ENCODE data around the gene KIRREL3.

The KIRREL3 gene

DNA sequence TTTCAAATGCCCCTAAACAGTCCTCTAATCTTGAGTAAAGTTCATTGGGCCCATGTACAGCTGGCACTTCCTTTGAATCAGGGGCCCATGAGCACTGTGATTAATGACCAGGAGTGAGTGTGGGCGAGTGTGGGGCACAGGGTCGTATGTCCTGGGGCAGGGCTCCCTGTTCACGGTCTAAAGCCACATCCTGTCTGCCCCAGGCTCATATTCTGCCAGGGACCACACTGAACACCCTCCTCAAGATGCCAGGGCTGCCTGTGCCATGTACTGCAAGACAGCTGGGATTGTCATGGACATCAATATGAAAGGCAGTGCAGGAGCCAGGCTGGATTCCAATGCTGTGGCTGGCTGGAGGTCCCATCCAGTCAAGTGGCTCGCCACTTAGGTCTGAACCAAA is 130.5 kb downstream of the KIRREL3 start:
- DNase-seq (ENCODE audit: low read depth in 2 of 2) = no peak

DNA sequence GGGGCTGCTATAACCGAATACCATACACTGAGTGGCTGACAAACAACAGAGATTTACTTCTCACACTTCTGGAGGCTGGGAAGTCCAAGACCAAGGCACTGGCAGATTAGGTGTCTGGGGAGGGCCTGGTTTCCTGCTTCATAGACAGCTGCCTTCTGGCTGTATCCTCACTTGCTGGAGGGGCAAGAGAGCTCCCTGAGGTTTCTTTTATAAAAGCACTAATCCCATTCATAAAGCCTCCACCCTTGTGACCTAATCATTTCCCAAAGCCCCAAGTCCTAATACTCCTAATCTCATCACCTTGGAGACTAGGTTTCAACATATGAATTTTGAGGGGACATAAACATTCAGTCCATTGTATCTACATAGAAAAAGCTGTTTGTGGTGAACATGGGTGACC is 131.8 kb downstream of the KIRREL3 start:
- no peak for DNase-seq (ENCODE audit: low read depth in 2 of 2)

DNA sequence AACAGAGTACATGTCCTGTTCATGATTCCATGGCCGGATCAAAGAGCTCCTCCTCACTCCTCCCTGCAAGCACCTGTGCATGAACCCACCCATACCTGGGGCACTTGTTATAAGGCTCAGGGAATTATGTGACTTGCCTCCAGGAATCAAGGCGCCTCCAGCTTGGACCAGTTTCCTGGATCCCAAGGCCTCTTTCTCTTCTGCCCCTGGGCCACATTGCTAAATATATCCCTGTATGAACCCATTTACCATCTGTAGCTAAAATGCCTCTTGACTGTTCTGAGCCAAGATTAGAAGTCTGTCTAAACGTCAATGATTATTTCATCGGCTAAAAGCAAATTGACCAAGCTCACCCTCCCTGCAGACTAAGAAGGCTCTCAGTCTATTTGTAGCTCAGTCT is 135.6 kb downstream of the KIRREL3 start:
- no peak for DNase-seq (ENCODE audit: low read depth in 2 of 2)

DNA sequence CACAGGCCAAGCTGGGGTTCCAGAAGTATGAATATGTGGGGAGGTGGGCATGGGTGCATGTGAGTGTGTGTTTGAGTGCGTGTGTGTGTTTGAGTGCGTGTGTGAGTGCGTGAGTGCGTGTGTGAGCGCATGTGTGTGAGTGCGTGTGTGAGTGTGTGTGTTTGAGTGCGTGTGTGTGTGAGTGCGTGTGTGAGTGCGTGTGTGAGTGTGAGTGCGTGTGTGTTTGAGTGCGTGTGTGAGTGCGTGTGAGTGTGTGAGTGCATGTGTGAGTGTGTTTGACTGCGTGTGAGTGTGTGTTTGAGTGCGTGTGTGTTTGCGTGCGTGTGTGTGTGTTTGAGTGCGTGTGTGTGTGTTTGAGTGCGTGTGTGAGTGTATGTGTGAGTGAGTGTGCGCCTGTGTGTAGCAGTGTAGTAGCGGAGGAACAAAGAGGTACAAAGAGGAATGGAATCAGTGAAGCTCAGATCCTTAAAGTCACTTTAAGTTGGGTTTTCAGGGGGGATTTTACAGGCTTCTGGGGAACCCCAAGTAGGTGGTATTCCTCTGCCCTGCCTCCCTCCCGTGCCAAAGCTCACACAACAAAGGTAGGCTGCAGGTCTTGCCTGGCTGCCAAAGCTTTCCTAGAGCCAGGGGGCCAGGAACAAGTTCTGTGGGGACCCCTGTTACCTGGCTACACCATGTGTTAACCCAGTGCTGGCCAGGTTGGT is 137.1 kb downstream of the KIRREL3 start:
- no peak for DNase-seq (ENCODE audit: low read depth in 2 of 2)

DNA sequence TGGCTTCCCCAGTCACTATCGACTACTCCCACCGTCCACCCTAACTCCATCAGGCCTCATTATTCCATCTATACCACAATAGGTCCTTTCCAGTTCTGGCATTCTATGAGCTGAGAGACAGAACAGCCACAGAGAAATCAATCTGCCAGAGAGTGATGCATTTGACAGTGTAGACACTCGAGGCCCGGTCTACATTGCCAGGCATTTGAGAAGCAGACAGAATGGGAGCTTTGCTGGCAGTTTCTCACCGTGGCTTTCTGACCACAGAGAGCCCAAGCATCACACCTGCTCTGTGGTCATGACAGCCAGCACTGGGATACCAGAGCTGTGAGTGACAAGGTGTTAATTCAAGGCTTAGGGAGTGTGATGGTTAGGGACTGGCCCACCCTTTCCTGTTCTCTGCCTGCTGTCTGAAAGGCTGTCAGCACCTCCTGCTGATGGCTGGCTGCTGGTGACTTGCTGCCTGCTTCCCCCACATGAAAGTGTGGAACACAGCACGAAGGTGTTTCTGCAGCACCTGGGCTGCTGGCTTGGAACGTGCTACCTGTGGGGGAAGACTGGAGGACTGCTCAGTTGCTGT is 137.8 kb downstream of the KIRREL3 start:
- DNase-seq (ENCODE audit: low read depth in 2 of 2) = no peak

DNA sequence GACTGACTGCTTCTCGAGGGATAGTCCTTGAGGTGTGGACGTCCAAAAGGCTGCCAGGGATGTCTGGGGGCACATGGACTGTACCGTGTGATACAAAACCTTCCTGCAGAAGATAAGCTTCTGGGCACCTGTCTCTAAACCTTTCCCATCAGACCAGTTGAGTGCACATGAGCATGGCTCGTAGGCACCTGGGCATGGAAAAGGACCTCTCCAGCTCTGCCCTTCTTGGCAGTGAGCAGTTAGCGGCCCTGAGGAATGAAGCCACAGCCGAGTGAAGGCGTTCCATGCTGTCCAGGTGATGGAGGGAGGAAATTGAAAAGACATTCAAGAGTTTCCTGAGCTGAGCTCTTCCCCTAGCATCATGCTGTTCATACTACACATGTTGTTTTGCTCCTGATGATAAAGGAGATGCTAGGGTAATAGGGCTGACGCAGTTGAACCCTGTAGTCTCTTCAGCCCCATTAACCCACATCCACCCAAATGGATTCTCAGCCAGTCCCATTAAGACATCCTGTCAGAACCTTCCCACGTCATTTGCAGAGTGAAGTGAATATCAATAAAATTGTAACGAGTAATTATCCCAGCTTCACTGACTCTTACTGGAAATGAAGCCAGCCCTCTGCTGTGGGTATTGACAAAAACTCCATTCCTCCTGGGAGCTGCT is 138.6 kb downstream of the KIRREL3 start:
- DNase-seq (ENCODE audit: low read depth in 2 of 2) = no peak

DNA sequence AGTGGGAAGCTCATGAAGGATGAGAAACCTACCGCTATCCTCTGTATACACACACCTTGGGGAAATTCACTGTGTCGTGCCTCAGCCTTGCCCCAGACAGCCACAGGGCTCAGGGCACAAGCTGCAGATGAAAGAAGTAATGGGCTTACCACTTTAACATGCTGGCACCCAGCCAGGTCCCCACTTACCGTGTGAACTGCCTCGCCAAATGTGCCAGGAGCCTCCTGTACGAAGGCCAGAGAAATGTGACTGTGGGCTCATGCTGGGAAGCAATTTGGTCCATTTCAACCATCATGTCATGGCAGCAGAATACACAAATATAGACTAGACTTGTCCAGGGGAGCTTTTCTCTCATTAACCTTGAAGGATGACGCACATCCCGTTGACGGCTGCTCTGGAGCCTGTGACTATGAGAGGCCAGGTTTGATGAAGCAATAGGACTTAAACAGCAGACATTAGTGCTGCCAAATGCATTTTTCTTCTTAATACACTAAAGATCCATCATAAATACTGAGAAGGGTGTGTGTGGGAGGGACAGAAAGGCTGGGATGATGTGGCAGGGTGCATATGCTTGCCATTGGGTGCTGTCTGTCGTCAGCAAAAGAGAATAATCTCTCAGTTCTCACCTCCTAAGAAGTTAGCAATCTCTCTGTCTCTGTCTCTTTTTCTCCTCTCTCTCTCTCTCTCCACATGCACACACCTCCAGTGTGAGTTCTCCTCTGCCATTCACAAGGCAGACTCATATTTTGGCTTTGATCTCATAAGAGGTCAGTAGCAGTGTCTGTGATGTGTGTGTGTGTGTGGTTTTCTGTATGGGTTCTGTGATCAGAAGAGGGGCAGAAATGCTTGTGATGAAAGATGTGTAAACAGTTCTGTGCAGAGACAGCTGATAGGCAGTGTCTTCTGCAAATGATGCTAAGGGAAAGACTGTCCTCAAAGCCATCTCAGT is 142.4 kb downstream of the KIRREL3 start:
- peak in 1 of 2 experiments; percentile 19 for DNase-seq (ENCODE audit: low read depth in 2 of 2)

DNA sequence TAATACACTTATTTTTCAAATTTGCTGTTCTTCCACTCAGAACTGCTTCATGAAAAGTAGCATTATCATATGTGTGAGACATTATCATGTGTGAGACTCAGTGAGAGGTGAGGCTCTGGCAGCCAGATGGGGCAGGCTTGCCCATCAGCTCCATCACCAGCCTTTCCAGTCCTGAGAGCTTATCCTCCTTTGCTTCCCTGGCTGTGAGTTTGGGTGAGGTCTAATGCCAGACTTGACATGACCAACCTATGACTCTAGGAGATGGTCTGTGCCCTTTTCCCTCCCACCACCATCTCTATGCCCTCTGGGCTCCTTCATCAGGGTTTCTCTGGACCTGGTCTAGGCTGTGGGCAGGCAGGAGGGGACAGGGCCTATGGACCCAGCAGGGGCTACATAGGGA is 145.0 kb downstream of the KIRREL3 start:
- no peak for DNase-seq (ENCODE audit: low read depth in 2 of 2)

DNA sequence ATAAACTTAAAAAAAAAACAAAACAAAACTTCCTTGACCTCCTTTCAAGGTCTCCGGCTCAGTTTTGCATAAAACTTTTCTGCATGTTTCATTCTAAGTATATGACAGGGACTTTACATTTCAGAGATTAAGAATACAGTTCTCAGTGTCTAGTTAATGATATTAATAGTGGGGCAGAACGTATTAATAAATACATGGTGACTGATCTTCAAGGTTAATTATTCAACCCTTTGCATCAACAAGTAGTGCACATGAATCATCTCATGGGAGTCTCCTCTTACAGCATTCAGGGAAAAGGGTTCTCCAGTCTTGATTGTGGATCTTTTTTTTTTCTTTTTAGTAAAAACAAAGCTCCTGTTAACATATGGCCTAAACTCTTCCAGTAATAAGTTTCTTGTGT is 146.8 kb downstream of the KIRREL3 start:
- no peak for DNase-seq (ENCODE audit: low read depth in 2 of 2)

DNA sequence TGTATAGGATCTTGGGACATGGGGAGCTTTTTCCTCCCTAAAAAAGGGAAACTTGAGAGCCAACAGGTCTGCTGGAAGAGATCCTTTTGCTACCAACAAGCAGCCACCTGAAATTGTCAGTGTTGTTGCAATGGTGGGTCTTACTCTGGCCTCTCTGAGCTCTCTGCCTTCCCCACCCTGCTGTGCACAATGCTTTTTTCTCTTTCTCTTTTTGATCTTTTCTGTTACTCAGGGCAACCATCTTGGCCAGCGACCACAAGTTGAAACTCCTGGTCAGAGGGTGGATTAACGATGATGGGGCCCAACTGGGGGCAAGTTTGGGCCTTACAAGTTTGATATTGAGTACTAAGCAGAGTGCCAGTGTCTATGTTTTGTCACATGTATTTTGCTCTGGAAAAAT is 155.8 kb downstream of the KIRREL3 start:
- DNase-seq (ENCODE audit: low read depth in 2 of 2) = no peak

DNA sequence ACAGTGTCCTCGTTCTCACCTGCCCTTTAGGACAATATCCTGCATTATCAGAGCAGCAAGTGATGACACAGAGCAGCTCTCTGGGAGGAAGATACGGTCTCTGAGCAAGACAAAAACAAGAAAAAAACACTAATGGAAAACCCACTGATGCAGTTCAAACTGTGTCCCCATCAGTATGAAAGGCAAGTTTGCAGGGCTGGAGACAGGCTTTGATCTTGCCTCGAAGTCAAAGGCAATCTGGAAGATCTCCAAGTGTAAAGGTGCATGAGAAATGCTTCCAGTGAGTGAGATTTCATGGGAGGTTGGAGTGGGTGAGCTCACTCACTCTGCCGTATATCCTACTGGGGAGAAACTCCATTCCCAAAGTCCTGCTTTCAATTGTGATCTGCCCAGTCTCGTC is 157.5 kb downstream of the KIRREL3 start:
- no peak for DNase-seq (ENCODE audit: low read depth in 2 of 2)

DNA sequence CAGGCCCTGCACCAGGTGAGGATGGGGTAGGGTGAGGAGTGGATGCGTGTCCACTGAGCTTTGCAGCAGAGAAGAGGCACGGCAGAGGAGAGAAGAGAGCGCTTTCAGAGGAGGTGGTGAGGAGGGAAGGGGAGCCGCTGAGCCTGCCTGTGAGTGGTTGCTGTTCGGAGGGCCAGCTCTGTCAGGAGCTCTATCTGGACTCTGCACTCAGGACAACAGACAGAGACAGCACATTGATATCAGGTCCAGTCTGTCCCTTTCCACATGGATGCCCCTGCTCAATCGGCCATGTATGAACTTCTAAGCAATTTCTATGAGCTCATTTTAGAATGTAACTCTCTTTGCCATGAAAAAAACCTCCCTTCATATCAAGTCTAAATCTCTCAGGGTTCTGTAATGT is 158.6 kb downstream of the KIRREL3 start:
- no peak for DNase-seq (ENCODE audit: low read depth in 2 of 2)

DNA sequence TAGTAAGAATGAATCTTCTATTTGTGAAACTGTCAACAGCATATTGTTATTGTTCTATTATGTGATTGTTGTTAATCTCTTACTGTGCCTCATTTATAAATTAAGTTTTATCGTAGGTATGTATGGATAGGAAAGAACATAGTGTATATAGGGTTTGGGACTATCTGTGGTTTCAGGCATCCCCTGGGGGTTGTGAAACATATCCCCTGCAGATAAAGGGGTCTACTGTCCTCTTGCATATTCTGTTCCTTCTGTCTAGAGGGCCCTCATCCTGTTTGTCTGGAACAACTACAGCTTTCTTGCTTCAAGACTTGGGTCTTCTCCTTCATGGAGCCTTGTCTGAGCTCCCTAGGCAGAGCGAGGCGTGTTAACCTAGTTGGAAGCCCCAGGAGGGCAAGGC is 159.6 kb downstream of the KIRREL3 start:
- no peak for DNase-seq (ENCODE audit: low read depth in 2 of 2)

DNA sequence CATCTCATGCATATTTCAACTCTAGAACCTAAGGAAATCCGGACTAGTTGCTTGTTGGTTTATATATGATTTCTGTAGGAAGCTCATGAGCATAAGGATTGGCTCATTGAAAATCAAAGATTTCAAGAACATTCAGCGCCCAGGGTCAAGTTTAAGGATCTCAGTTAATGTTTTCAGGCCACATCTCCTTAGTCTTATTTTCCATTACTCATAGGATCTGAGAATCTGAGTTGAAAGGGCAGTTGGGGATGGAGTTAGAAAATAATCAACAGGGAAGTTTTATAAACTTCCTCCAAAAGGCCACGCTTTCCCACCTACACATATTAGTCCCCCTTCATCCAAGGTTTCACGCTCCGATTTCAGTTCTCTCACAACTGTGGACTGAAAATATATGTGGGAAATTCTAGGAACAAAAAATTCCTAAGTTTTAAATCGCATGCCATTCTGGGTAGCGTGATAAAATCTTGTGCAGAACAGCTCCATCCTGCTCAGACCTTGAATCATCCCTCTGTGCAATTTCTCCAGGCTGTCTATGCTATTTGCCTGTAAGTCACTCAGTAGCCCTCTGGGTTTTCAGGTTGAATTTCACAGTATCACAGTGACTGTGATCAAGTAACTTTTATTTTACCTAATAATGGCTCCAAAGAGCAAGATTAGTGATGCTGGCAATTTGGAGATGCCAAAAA is 160.2 kb downstream of the KIRREL3 start:
- no peak for DNase-seq (ENCODE audit: low read depth in 2 of 2)

DNA sequence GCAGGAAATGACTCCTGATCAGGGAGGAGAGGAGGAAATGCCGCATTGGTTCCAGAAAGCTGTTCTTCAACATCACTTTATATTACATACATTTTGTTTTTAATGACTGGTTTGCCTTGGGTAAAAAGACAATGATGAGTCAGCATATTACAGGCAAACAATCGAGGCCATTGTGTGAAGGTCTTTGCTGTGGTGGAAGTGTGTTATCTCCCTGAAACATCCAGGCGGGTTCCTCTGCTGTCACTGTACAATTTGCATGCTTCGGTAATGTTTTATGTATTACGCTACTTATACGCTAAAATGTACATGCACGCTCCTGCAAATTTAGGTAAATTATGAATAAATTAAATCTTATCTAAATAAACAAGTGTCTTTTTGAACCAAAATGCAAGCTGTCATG is 161.1 kb downstream of the KIRREL3 start:
- no peak for DNase-seq (ENCODE audit: low read depth in 2 of 2)

DNA sequence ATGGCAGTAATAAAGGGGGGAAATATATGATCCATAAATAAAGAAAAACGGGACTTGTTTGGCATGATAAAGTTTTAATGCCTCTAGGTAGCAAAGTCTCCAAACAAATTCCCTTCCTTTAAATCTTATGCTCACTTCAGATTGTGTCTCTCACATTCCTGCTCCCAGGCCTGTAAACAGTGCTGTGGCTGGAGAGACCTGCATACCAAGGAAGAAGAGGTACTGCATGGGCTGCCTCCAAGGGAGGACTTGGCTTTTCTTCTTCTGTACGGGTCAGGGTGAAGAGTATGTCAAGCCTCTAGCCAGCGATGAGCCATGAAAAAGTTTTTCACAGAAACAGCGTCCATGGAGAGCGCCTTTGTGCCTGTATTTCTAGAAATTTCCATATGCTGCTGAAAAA is 161.8 kb downstream of the KIRREL3 start:
- no peak for DNase-seq (ENCODE audit: low read depth in 2 of 2)

DNA sequence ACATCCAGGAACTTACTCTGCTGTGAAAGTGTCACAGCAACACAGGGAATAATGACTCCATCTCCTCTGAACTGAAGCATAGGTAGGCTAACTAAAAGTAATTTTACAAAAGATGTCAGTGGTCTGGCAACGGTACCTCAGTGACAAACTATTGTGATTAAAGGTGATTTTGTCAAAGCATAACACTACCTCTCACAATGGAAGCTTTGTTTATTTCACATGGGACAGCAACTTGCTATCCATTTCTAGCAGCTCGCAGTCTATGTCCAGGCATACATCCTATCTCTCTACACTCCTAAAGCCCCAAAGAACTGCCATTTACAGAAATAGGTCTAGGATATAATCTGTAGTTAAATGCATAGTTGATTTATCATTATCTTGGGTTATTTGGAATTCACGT is 163.0 kb downstream of the KIRREL3 start:
- no peak for DNase-seq (ENCODE audit: low read depth in 2 of 2)

DNA sequence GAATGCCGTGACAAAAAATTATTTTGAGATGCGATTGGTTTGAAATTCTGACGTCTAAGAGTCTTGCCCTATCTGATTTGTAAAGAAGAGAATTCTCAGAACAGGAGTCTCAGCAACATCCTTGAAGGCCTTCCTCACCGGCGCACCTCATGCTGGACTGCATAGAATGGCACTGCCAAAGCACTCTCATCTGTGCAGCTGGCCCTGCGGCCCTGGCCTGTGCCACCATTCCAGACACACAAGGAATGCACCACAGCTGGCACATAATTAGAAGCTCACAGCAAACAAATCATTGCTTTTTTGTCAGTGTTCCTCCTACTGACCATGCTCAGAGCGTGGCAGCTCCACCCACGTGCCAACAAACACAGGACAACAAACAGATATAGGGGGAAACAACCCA is 166.0 kb downstream of the KIRREL3 start:
- no peak for DNase-seq (ENCODE audit: low read depth in 2 of 2)

DNA sequence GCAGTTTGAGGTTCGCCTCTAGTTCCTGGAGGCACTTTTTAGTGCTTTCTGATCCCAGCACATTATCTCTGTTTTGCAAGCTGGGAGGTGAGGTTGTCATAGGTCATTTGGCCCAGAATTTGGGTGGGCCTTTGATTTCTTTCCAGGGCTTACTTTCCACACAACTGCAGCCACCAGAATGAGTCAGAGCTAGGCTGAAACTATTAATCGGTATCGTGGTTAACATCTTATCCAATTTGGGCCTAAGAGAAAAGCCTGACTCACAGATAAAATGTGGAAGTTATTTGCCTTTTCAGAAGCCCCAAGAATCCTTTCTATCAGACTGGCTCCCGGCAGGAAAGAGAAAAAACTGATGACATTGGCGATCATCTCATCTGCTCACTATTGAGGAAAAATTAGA is 166.4 kb downstream of the KIRREL3 start:
- peak; percentile 84 to 88 for DNase-seq (ENCODE audit: low read depth in 2 of 2)

DNA sequence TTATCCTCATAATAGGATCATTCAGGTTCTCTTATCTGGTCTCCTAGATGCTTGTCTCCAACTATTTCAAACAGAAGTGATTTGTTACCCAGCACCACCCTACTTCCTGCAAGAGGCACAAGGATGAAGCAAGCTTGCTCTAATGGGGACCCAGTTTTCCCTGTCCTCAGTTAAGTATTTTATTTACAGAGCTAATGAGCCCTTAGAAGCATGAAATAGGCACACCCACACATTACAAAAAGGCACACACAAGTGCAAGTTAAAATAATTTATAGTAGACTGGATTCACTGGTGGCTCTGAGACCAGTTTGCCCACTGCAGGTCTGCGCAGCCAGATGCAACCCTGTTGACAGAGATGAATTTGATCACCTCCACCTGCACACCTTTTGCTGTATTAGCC is 167.5 kb downstream of the KIRREL3 start:
- no peak for DNase-seq (ENCODE audit: low read depth in 2 of 2)

DNA sequence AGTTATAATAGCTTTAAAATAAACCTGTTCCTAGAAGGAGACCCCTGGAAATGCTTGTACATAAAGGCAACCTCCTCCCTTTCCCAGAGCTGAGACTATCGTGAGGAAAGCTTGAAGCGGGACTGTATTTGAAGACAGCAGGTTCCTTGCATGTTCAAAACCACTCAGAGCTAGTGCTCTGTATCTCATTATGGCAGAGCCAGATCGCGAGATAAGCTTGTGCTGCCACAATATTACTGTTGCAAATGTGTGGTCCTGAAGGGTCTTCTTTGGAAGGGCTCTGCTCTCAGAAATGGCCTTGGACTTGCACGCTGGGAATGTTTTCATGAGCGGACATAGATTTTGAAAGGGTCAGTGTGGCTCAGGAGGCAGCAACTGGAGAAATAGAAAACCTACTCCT is 168.2 kb downstream of the KIRREL3 start:
- DNase-seq (ENCODE audit: low read depth in 2 of 2) = no peak

All from fibroblast of skin of left biceps (primary cell).